H1 (cell line): ENCODE measurements around the gene GAGE12E. TPM values are rescaled to one million over a fixed set of nuclear protein-coding genes. Genes with fewer than 3 reads are reported as not detected.
"Not testable (repeated sequence)": the region's sequence is repeated elsewhere in the genome, so short reads cannot be mapped to it uniquely, and the experiment has no call there.

ENCODE experiments used
- CTCF ChIA-PET: fragments of 300-600 bp; sonication (Branson Sonifier 250); formaldehyde crosslinking; loops from one replicate; lab custom pipeline; 2021; ENCODE audit not compliant: partially characterized antibody; lab: Charles Lee
- POLR2A ChIA-PET: fragments of 300-600 bp; sonication (Branson Sonifier 250); formaldehyde crosslinking; loops from one replicate; lab custom pipeline; 2021; ENCODE audit warnings: inconsistent platforms; ENCODE audit not compliant: partially characterized antibody; lab: Charles Lee
- DNase-seq, 2 experiments: peaks; one replicate each; pipeline versions ENCODE4 v3.0.0 to v3.0.0-alpha.2; 2010 to 2022; ENCODE audit warnings: low spot score in 2 of 2, low read depth in 1 of 2, mixed read lengths in 1 of 2
- FAIRE-seq: peaks from 2 replicates; lab custom pipeline; 2011; peaks lifted over from hg19 to GRCh38; lab: Jason Lieb, UNC
- H2AFZ ChIP-seq: 2 replicates; pipeline ENCODE4 v1.8.1; 2012; ENCODE audit warnings: low read length, inconsistent platforms
- H2AK5ac ChIP-seq: 2 replicates; pipeline ENCODE4 v1.6.1; 2013; ENCODE audit warnings: low read depth, low read length
- H2BK120ac ChIP-seq: replicated peaks from 2 replicates; pipeline ENCODE3; 2013; ENCODE audit warnings: low read depth, low read length, inconsistent platforms
- H2BK12ac ChIP-seq: 2 replicates; pipeline ENCODE4 v1.6.1; 2013; ENCODE audit warnings: low read depth, low read length
- H2BK15ac ChIP-seq: 2 replicates; pipeline ENCODE4 v1.6.1; 2013; ENCODE audit warnings: low read length
- H2BK20ac ChIP-seq: 2 replicates; pipeline ENCODE4 v1.6.1; 2013; ENCODE audit warnings: low read length
- H2BK5ac ChIP-seq: 2 replicates; pipeline ENCODE4 v1.6.1; 2013; ENCODE audit warnings: low read depth, low read length
- H3K14ac ChIP-seq: 2 replicates; pipeline ENCODE4 v1.6.1; 2013; ENCODE audit warnings: inconsistent platforms; ENCODE audit not compliant: insufficient read length
- H3K18ac ChIP-seq: 2 replicates; pipeline ENCODE4 v1.6.1; 2013; ENCODE audit warnings: low read length; ENCODE audit errors: extremely low read depth
- H3K23ac ChIP-seq: 2 replicates; pipeline ENCODE4 v1.6.1; 2013; ENCODE audit warnings: inconsistent platforms; ENCODE audit not compliant: insufficient read length
- H3K23me2 ChIP-seq: 2 replicates; pipeline ENCODE4 v1.6.1; 2013; ENCODE audit warnings: low read depth, low read length
- H3K27ac ChIP-seq: 2 replicates; pipeline ENCODE4 v1.6.1; 2011; ENCODE audit warnings: low read depth, low read length, inconsistent platforms
- H3K27me3 ChIP-seq, 4 experiments: replicated peaks in 1 of 4; 1 replicate in 1 of 4; 2 replicates in 3 of 4; pipeline versions ENCODE4 v1.6.1 to v1.8.1; 2011 to 2013; ENCODE audit warnings: low read length in 3 of 4, mild to moderate bottlenecking in 3 of 4, inconsistent platforms in 2 of 4, mixed read lengths in 2 of 4, moderate library complexity in 1 of 4; ENCODE audit not compliant: control insufficient read depth in 3 of 4, insufficient read depth in 3 of 4; ENCODE audit errors: extremely low read depth in 1 of 4
- H3K36me3 ChIP-seq, 4 experiments: 2 replicates each; pipeline versions ENCODE4 v1.6.1 to v1.8.1; 2011 to 2013; ENCODE audit warnings: mild to moderate bottlenecking in 4 of 4, low read length in 3 of 4, moderate library complexity in 2 of 4, control low read depth in 1 of 4, inconsistent platforms in 1 of 4; ENCODE audit not compliant: insufficient read depth in 4 of 4, control insufficient read depth in 2 of 4
- H3K4ac ChIP-seq: replicated peaks from 2 replicates; pipeline ENCODE3; 2013; ENCODE audit warnings: low read length, low read depth, mixed read lengths, inconsistent platforms; ENCODE audit not compliant: insufficient read length
- H3K4me1 ChIP-seq, 4 experiments: replicated peaks in 1 of 4; 1 replicate in 1 of 4; 2 replicates in 3 of 4; pipeline versions ENCODE4 v1.6.1 to v1.8.1; 2011 to 2013; ENCODE audit warnings: low read length in 3 of 4, inconsistent platforms in 2 of 4, mixed read lengths in 1 of 4; ENCODE audit not compliant: insufficient read depth in 4 of 4, control insufficient read depth in 3 of 4
- H3K4me2 ChIP-seq, 2 experiments: 2 replicates each; pipeline versions ENCODE4 v1.6.1 to v1.8.1; 2011 to 2013; ENCODE audit warnings: low read depth in 2 of 2, low read length in 2 of 2, control low read depth in 1 of 2, inconsistent platforms in 1 of 2, mild to moderate bottlenecking in 1 of 2; ENCODE audit not compliant: insufficient read depth in 1 of 2
- H3K4me3 ChIP-seq, 4 experiments: fragments of 200-600, 300-600 bp in 1 of 4; sonication (generic), shearing (Covaris generic), sonication (Bioruptor Twin) in 1 of 4; 2 replicates each; pipeline versions ENCODE4 v1.5.1 to v1.8.1; 2011 to 2016; ENCODE audit warnings: low read length in 4 of 4, low read depth in 3 of 4, control low read depth in 2 of 4, inconsistent platforms in 2 of 4, mild to moderate bottlenecking in 2 of 4, mixed read lengths in 1 of 4, moderate library complexity in 1 of 4; ENCODE audit not compliant: insufficient read depth in 2 of 4; ENCODE audit errors: extremely low read depth in 1 of 4
- H3K56ac ChIP-seq: replicated peaks from 2 replicates; pipeline ENCODE3; 2013; ENCODE audit warnings: low read depth, mild to moderate bottlenecking, mixed read lengths, low read length, inconsistent platforms; ENCODE audit not compliant: insufficient read length
- H3K79me1 ChIP-seq: 2 replicates; pipeline ENCODE4 v1.6.1; 2013; ENCODE audit warnings: low read depth, low read length, control low read depth
- H3K79me2 ChIP-seq, 2 experiments: 2 replicates each; pipeline versions ENCODE4 v1.6.1 to v1.8.1; 2012 to 2013; ENCODE audit warnings: low read length in 2 of 2, mild to moderate bottlenecking in 2 of 2, inconsistent platforms in 1 of 2; ENCODE audit not compliant: insufficient read depth in 2 of 2, control insufficient read depth in 1 of 2
- H3K9ac ChIP-seq, 4 experiments: replicated peaks in 1 of 4; 1 replicate in 1 of 4; 2 replicates in 3 of 4; pipeline versions ENCODE4 v1.6.1 to v1.8.1; 2011 to 2013; ENCODE audit warnings: low read depth in 3 of 4, low read length in 3 of 4, control low read depth in 2 of 4, mild to moderate bottlenecking in 2 of 4, moderate library complexity in 2 of 4, inconsistent platforms in 1 of 4; ENCODE audit errors: extremely low read depth in 1 of 4
- H3K9me3 ChIP-seq, 2 experiments: 2 replicates each; pipeline versions ENCODE4 v1.6.1 to v1.8.1; 2012 to 2013; ENCODE audit warnings: mild to moderate bottlenecking in 2 of 2, moderate library complexity in 2 of 2, control low read depth in 1 of 2, inconsistent platforms in 1 of 2, low read depth in 1 of 2, low read length in 1 of 2, mixed read lengths in 1 of 2; ENCODE audit not compliant: insufficient read depth in 2 of 2
- H4K20me1 ChIP-seq, 2 experiments: replicated peaks in 1 of 2; 2 replicates each; pipeline versions ENCODE3 to v1.8.1; 2011 to 2013; ENCODE audit warnings: inconsistent platforms in 2 of 2, low read length in 2 of 2, mild to moderate bottlenecking in 1 of 2; ENCODE audit not compliant: insufficient read depth in 2 of 2, control insufficient read depth in 1 of 2
- H4K5ac ChIP-seq: 2 replicates; pipeline ENCODE4 v1.6.1; 2013; ENCODE audit warnings: low read length, low read depth, mixed read lengths, inconsistent platforms; ENCODE audit not compliant: insufficient read length
- H4K8ac ChIP-seq: 2 replicates; pipeline ENCODE4 v1.8.0; 2013; ENCODE audit warnings: mild to moderate bottlenecking, moderate library complexity, low read length, inconsistent platforms; ENCODE audit not compliant: insufficient read depth; ENCODE audit errors: extremely low read depth
- H4K91ac ChIP-seq: replicated peaks from 2 replicates; pipeline ENCODE3; 2013; ENCODE audit warnings: low read length, mixed read lengths, inconsistent platforms; ENCODE audit not compliant: insufficient read length
- WGBS, 2 experiments: shearing (Covaris generic) in 1 of 2; methylation state at CpG; one replicate each; pipeline versions ENCODE4 v1.1.6 to v1.1.7; 2013 to 2015; ENCODE audit warnings: low lambda C conversion rate in 2 of 2, mixed read lengths in 2 of 2, inconsistent platforms in 1 of 2, low coverage in 1 of 2, missing lambda C conversion rate in 1 of 2; ENCODE audit not compliant: insufficient replicate concordance in 2 of 2, insufficient coverage in 1 of 2, insufficient read length in 1 of 2; ENCODE audit errors: extremely low coverage in 1 of 2, missing lambda C conversion rate in 1 of 2; 5-methylcytosine and 5-hydroxymethylcytosine counted together
- long read RNA-seq, 2 experiments: library from RNA in 1 of 2; library from capped mRNA in 1 of 2; stranded (forward); transcript quantifications; one replicate each; pipeline ENCODE4 v2.0.0, GENCODE V29; 2021; ENCODE audit warnings: inconsistent platforms in 1 of 2
- polyA minus RNA-seq, 3 experiments: library from RNA; depleted of rRNA, polyadenylated mRNA; stranded (reverse); fragments of >200 nt; gene quantifications; 1 replicate in 2 of 3; 2 replicates in 1 of 3; pipeline ENCODE4 v1.2.3, GENCODE V29; 2011
- polyA plus RNA-seq, 7 experiments: library from polyadenylated mRNA; depleted of rRNA in 3 of 7; stranded (reverse) in 5 of 7; unstranded in 2 of 7; fragments of >200 nt in 5 of 7; fragments of 200-250 nt in 2 of 7; gene quantifications; 1 replicate in 5 of 7; 2 replicates in 1 of 7; 4 replicates in 1 of 7; pipeline versions ENCODE4 v1.2.1 to v1.2.3, GENCODE V29; 2011 to 2013; ENCODE audit warnings: missing spikeins in 2 of 7, mixed read lengths in 2 of 7
- total RNA-seq: library from RNA; stranded (reverse); fragmentation: NEBNext Ultra II Directional; extraction: Animal tissue kit (Norgen Biotek cat#: 25700); gene quantifications from 2 replicates; pipeline ENCODE4 v1.2.1, GENCODE V29; 2021

The GAGE12E gene, protein sequence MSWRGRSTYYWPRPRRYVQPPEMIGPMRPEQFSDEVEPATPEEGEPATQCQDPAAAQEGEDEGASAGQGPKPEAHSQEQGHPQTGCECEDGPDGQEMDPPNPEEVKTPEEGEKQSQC
- total RNA-seq (not detected in 2 replicates), polyA plus RNA-seq (2011; rRNA removed) (not detected in 2 replicates), polyA minus RNA-seq (2011; rRNA and poly(A)+ RNA removed) (not detected in 2 replicates)
- polyA plus RNA-seq (2011; cell fraction: cytosol; rRNA removed), result not detected
- not detected for polyA plus RNA-seq (2011; cell fraction: nucleus; rRNA removed)
- not detected in 4 replicates for polyA plus RNA-seq (2012, experiment 1 of 2)
- not detected for polyA plus RNA-seq (2012, experiment 2 of 2)
- not detected for polyA plus RNA-seq (2013, experiment 1 of 2)
- polyA plus RNA-seq (2013, experiment 2 of 2), result not detected
- polyA minus RNA-seq (2011; cell fraction: cytosol; rRNA and poly(A)+ RNA removed), result not detected
- polyA minus RNA-seq (2011; cell fraction: nucleus; rRNA and poly(A)+ RNA removed), result not detected
- long read RNA-seq, experiment 1, result 0 reads
- long read RNA-seq, experiment 2, result 0 reads

DNA sequence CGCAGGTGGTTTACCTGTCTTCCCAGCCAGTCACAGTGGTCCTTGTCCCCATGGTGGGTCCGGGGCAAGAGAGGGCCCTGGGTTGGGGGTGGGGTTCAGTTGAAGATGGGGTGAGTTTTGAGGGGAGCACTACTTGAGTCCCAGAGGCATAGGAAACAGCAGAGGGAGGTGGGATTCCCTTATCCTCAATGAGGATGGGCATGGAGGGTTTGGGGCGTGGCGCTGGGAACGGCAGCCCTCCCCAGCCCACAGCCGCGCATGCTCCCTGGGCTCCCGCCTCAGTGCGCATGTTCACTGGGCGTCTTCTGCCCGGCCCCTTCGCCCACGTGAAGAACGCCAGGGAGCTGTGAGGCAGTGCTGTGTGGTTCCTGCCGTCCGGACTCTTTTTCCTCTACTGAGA is at the start of gene GAGE12E:
Gene GAGE12E, plus strand, starts transcription at position 301 of the 400 bp plus-strand sequence. CDS start 1,155 bp downstream, outside the sequence.
- H2BK12ac ChIP-seq, H3K56ac ChIP-seq, H3K18ac ChIP-seq, H4K8ac ChIP-seq, H2BK5ac ChIP-seq, H3K79me2 ChIP-seq, H2AK5ac ChIP-seq, H3K4ac ChIP-seq, CTCF ChIA-PET, H3K14ac ChIP-seq, H2BK20ac ChIP-seq, H3K23ac ChIP-seq, H2BK120ac ChIP-seq, DNase-seq, H4K20me1 ChIP-seq, H3K36me3 ChIP-seq, H2BK15ac ChIP-seq, H4K5ac ChIP-seq, H3K23me2 ChIP-seq, FAIRE-seq, H3K4me3 ChIP-seq, H3K9ac ChIP-seq, H3K27me3 ChIP-seq, H2AFZ ChIP-seq, H3K27ac ChIP-seq, H3K79me1 ChIP-seq, POLR2A ChIA-PET, H3K4me1 ChIP-seq, H3K9me3 ChIP-seq, H3K4me2 ChIP-seq, H4K91ac ChIP-seq: not testable (repeated sequence)
- no CpG with 5 or more reads among the region's 16 CpGs for WGBS, 2 experiments
